ENCODE data around the gene GATD1.

GATD1 gene

GRCh38 chr11:769887-770641, 7.2 kb downstream of the GATD1 start:
- ChIA-PET CTCF (no interaction called here), POLR2A (no interaction called here)

GRCh38 chr11:767238-767637, 10.0 kb downstream of the GATD1 start:
- POLR2A ChIA-PET, result interaction anchor here (1.8 kb wide), 1 partner anchor 10 kb away, joined by 5 read pairs; the partner anchor contains the start of gene GATD1

More at GRCh38 chr11:769887-770641, 7.2 kb downstream of the GATD1 start:
- TF ChIP-seq ARNT (IDR thresholded peaks at IDR 0.05) (no peak), NFRKB (IDR thresholded peaks at IDR 0.05) (no peak), CTBP1 (IDR thresholded peaks at IDR 0.05; ENCODE audit: borderline replicate concordance) (no peak), PKNOX1 (IDR thresholded peaks at IDR 0.05) (no peak), FOXM1 (IDR thresholded peaks at IDR 0.05; ENCODE audit: borderline replicate concordance) (no peak), FOXA1 (IDR thresholded peaks at IDR 0.05) (no peak), TARDBP (IDR thresholded peaks at IDR 0.05) (no peak)
- DNase-seq (ENCODE audit: extremely low spot score), result no peak

GRCh38 chr11:766936-767210, 10.4 kb downstream of the GATD1 start:
- TF ChIP-seq HDGF (IDR thresholded peaks at IDR 0.05; ENCODE audit: borderline replicate concordance) (no peak), ARNT (IDR thresholded peaks at IDR 0.05) (no peak), FOXA1 (IDR thresholded peaks at IDR 0.05) (no peak), NFRKB (IDR thresholded peaks at IDR 0.05) (no peak), TARDBP (IDR thresholded peaks at IDR 0.05) (no peak), ELF4 (IDR thresholded peaks at IDR 0.05) (no peak), L3MBTL2 (conservative IDR thresholded peaks at IDR 0.05) (no peak), LEF1 (IDR thresholded peaks at IDR 0.05; ENCODE audit: borderline replicate concordance) (no peak), ZNF384 (IDR thresholded peaks at IDR 0.05) (no peak), CTBP1 (IDR thresholded peaks at IDR 0.05; ENCODE audit: borderline replicate concordance) (no peak), PKNOX1 (IDR thresholded peaks at IDR 0.05) (no peak), SP1 (IDR thresholded peaks at IDR 0.05) (no peak)
- no peak for DNase-seq (ENCODE audit: extremely low spot score)
- ChIA-PET CTCF (no interaction called here), POLR2A (interaction anchor here (1.8 kb wide), 1 partner anchor 10 kb away, joined by 5 read pairs; the partner anchor contains the start of gene GATD1)

More at GRCh38 chr11:767238-767637, 10.0 kb downstream of the GATD1 start:
- CTCF ChIA-PET, result no interaction called here
- DNase-seq (ENCODE audit: extremely low spot score), result no peak
- TF ChIP-seq TARDBP (IDR thresholded peaks at IDR 0.05) (no peak), FOXA1 (IDR thresholded peaks at IDR 0.05) (no peak), HDGF (IDR thresholded peaks at IDR 0.05; ENCODE audit: borderline replicate concordance) (no peak)

- CTCF ChIA-PET, result no interaction called here
- no peak for TF ChIP-seq SP1 (IDR thresholded peaks at IDR 0.05)
- TF ChIP-seq CTBP1 (IDR thresholded peaks at IDR 0.05; ENCODE audit: borderline replicate concordance), result no peak
- TF ChIP-seq TARDBP (IDR thresholded peaks at IDR 0.05), result no peak
- no peak for TF ChIP-seq FOXK2 (IDR thresholded peaks at IDR 0.05)
- TF ChIP-seq BHLHE40 (IDR thresholded peaks at IDR 0.05; ENCODE audit: borderline replicate concordance), result no peak
- no peak for TF ChIP-seq ZNF384 (IDR thresholded peaks at IDR 0.05)
- no peak for TF ChIP-seq FOXM1 (IDR thresholded peaks at IDR 0.05; ENCODE audit: borderline replicate concordance)
- no peak for TF ChIP-seq ARNT (IDR thresholded peaks at IDR 0.05)
- POLR2A ChIA-PET, result interaction anchor here (0.6 to 1.8 kb wide), 3 partner anchors 11 to 70 kb away, joined by 3 to 5 read pairs (median 3); partner anchors contain the start of gene GATD1
- no peak for DNase-seq (ENCODE audit: extremely low spot score)
Observed at GRCh38 chr11:766106-766935, 11.0 kb downstream of the GATD1 start.

- no peak for DNase-seq (ENCODE audit: extremely low spot score)
- TF ChIP-seq HDGF (IDR thresholded peaks at IDR 0.05; ENCODE audit: borderline replicate concordance) (no peak), L3MBTL2 (conservative IDR thresholded peaks at IDR 0.05) (no peak), LEF1 (IDR thresholded peaks at IDR 0.05; ENCODE audit: borderline replicate concordance) (no peak), SUZ12 (IDR thresholded peaks at IDR 0.05) (no peak), CTBP1 (IDR thresholded peaks at IDR 0.05; ENCODE audit: borderline replicate concordance) (no peak), FOXA1 (IDR thresholded peaks at IDR 0.05) (no peak), FOXM1 (IDR thresholded peaks at IDR 0.05; ENCODE audit: borderline replicate concordance) (no peak), FOXK2 (IDR thresholded peaks at IDR 0.05) (no peak)
- POLR2A ChIA-PET, result interaction anchor here (1.1 to 1.8 kb wide), 2 partner anchors 11 to 54 kb away, joined by 3 to 5 read pairs; partner anchors contain the start of gene GATD1
- CTCF ChIA-PET, result no interaction called here
Observed at GRCh38 chr11:765802-766091, 11.5 kb downstream of the GATD1 start.

- POLR2A ChIA-PET, result interaction anchor here (1.1 to 1.8 kb wide), 4 partner anchors 12 to 54 kb away, joined by 3 to 8 read pairs (median 4); partner anchors contain the start of genes GATD1 and TALDO1
- no peak for DNase-seq (ENCODE audit: extremely low spot score)
- TF ChIP-seq ZNF384 (IDR thresholded peaks at IDR 0.05), result 0 out of 2 replicates have a peak, but pooled peaks have one; percentile 16
- no peak for TF ChIP-seq FOXM1 (IDR thresholded peaks at IDR 0.05; ENCODE audit: borderline replicate concordance)
- CTCF ChIA-PET, result interaction anchor here (0.9 kb wide), 1 partner anchor 37 kb away, joined by 3 read pairs; no protein-coding TSS in a partner anchor
Observed at GRCh38 chr11:765025-765801, 12.1 kb downstream of the GATD1 start.
